Measurements from ENCODE around the gene IKBKE. TPM values are rescaled to one million over a fixed set of nuclear protein-coding genes. Genes with fewer than 3 reads are reported as not detected.

IKBKE gene
- total RNA-seq, 1 donor from 2014 or later: 6.5 TPM

- DNase-seq: no peak
Observed at GRCh38 chr1:206496131-206496793, 26.0 kb downstream of the IKBKE start.

GRCh38 chr1:206497363-206497762, 27.1 kb downstream of the IKBKE start:
- no peak for DNase-seq

GRCh38 chr1:206497774-206498173, 27.5 kb downstream of the IKBKE start:
- no peak for DNase-seq

- no peak for DNase-seq
Observed at GRCh38 chr1:206498685-206499084, 28.4 kb downstream of the IKBKE start.

- no peak for DNase-seq
Observed at GRCh38 chr1:206500046-206500445, 29.8 kb downstream of the IKBKE start.

GRCh38 chr1:206501881-206502280, 31.6 kb downstream of the IKBKE start:
- DNase-seq: no peak

- no peak for DNase-seq
Observed at GRCh38 chr1:206502403-206502802, 32.1 kb downstream of the IKBKE start.

GRCh38 chr1:206502812-206503211, 32.5 kb downstream of the IKBKE start:
- DNase-seq: no peak

- DNase-seq: peak; percentile 39
Observed at GRCh38 chr1:206503591-206504362, 33.5 kb downstream of the IKBKE start.

GRCh38 chr1:206504363-206504713, 34.1 kb downstream of the IKBKE start:
- no peak for DNase-seq

- DNase-seq: no peak
Observed at GRCh38 chr1:206505702-206506355, 35.6 kb downstream of the IKBKE start.

GRCh38 chr1:206506405-206507283, 36.4 kb downstream of the IKBKE start:
- no peak for DNase-seq

GRCh38 chr1:206507284-206508129, 37.2 kb downstream of the IKBKE start, which contains the start of gene RASSF5:
Gene RASSF5, plus strand, starts transcription at chr1:206507531. Its CDS starts 72 bp downstream, at chr1:206507603.
- DNase-seq: no peak

GRCh38 chr1:206508130-206508889, 38.0 kb downstream of the IKBKE start:
- no peak for DNase-seq

- DNase-seq: peak; percentile 39
Observed at GRCh38 chr1:206508956-206509355, 38.7 kb downstream of the IKBKE start.

- DNase-seq: no peak
Observed at GRCh38 chr1:206509612-206510257, 39.5 kb downstream of the IKBKE start.

- DNase-seq: no peak
Observed at GRCh38 chr1:206510371-206510770, 40.1 kb downstream of the IKBKE start.

- DNase-seq: no peak
Observed at GRCh38 chr1:206511362-206512057, 41.2 kb downstream of the IKBKE start.
